HepG2 (cell line): ENCODE results near the gene B3GAT3. TPM values are rescaled to one million over a fixed set of nuclear protein-coding genes. Genes with fewer than 3 reads are reported as not detected.

Source experiments
- CHCHD3 ChIP-seq: sonication (generic); formaldehyde crosslinking; IDR thresholded peaks from 2 replicates; pipeline ENCODE4 v1.8.0; 2022; ENCODE audit warnings: mild to moderate bottlenecking, missing genetic modification reagents, moderate library complexity
- FOSL1 ChIP-seq: sonication (generic); formaldehyde crosslinking; IDR thresholded peaks from 2 replicates; pipeline ENCODE4 v1.9.0; 2021; ENCODE audit warnings: missing genetic modification reagents, borderline replicate concordance
- FOXK2 ChIP-seq: fragments of 450-650 bp; IDR thresholded peaks from 2 replicates; pipeline ENCODE4 v1.6.1; 2016
- FOXO1 ChIP-seq: sonication (generic); formaldehyde crosslinking; IDR thresholded peaks from 2 replicates; pipeline ENCODE4 v1.4.0; 2020; ENCODE audit warnings: missing genetic modification reagents
- HDAC2 ChIP-seq: sonication (generic); formaldehyde crosslinking; IDR thresholded peaks from 2 replicates; pipeline ENCODE4 v1.4.0; 2020; ENCODE audit warnings: missing genetic modification reagents
- HNF4G ChIP-seq, 2 experiments: sonication (generic) in 1 of 2; formaldehyde crosslinking in 1 of 2; IDR thresholded peaks; 2 replicates each; pipeline versions ENCODE4 v1.4.0 to v1.6.1; 2011 to 2020; ENCODE audit warnings: borderline replicate concordance in 2 of 2, low read depth in 2 of 2, mild to moderate bottlenecking in 2 of 2, low read length in 1 of 2, missing genetic modification reagents in 1 of 2, moderate library complexity in 1 of 2
- KAT8 ChIP-seq: IDR thresholded peaks from 2 replicates; pipeline ENCODE4 v1.6.1; 2016; ENCODE audit warnings: missing genetic modification reagents, missing compliant biosample characterization
- KDM3A ChIP-seq: IDR thresholded peaks from 2 replicates; pipeline ENCODE4 v1.6.1; 2018; ENCODE audit warnings: low read depth, missing compliant biosample characterization
- KLF11 ChIP-seq: IDR thresholded peaks from 2 replicates; pipeline ENCODE4 v1.6.1; 2016; ENCODE audit warnings: missing compliant biosample characterization
- PITX1 ChIP-seq: sonication (generic); formaldehyde crosslinking; IDR thresholded peaks from 2 replicates; pipeline ENCODE4 v1.5.1; 2020; ENCODE audit warnings: mild to moderate bottlenecking, missing genetic modification reagents
- SRY ChIP-seq: sonication (generic); formaldehyde crosslinking; IDR thresholded peaks from 2 replicates; pipeline ENCODE4 v1.8.0; 2022; ENCODE audit warnings: mild to moderate bottlenecking, missing genetic modification reagents
- WIZ ChIP-seq: sonication (generic); formaldehyde crosslinking; IDR thresholded peaks from 2 replicates; pipeline ENCODE4 v1.5.1; 2020; ENCODE audit warnings: mild to moderate bottlenecking, missing genetic modification reagents
- ZFP37 ChIP-seq: sonication (generic); formaldehyde crosslinking; IDR thresholded peaks from 2 replicates; pipeline ENCODE4 v1.4.0; 2020; ENCODE audit warnings: missing genetic modification reagents, borderline replicate concordance
- ZFP62 ChIP-seq: sonication (generic); formaldehyde crosslinking; IDR thresholded peaks from 2 replicates; pipeline ENCODE4 v1.4.0; 2020; ENCODE audit warnings: missing genetic modification reagents
- ZNF138 ChIP-seq: sonication (generic); formaldehyde crosslinking; IDR thresholded peaks from 2 replicates; pipeline ENCODE4 v1.5.0; 2020; ENCODE audit warnings: mild to moderate bottlenecking, low read depth, missing genetic modification reagents
- ZNF160 ChIP-seq: sonication (generic); formaldehyde crosslinking; IDR thresholded peaks from 2 replicates; pipeline ENCODE4 v1.8.0; 2022; ENCODE audit warnings: mild to moderate bottlenecking, inconsistent platforms, missing genetic modification reagents
- ZNF577 ChIP-seq: sonication (generic); formaldehyde crosslinking; IDR thresholded peaks from 2 replicates; pipeline ENCODE4 v1.4.0; 2020; ENCODE audit warnings: mild to moderate bottlenecking, low read depth, missing genetic modification reagents, borderline replicate concordance
- polyA plus RNA-seq, 8 experiments: library from polyadenylated mRNA; depleted of rRNA in 3 of 8; stranded (reverse) in 7 of 8; unstranded in 1 of 8; fragments of >200 nt; fragmentation: Illumina TruSeq in 4 of 8; extraction: Trizol in 4 of 8; gene quantifications; 2 replicates each; pipeline versions ENCODE4 v1.2.1 to v1.2.3, GENCODE V29; 2011 to 2016; ENCODE audit warnings: low read depth in 4 of 8, missing spikeins in 1 of 8, mixed read lengths in 1 of 8; ENCODE audit not compliant: insufficient read depth in 1 of 8
- total RNA-seq, 5 experiments: library from RNA; depleted of rRNA; stranded (reverse); fragments of >200 nt; fragmentation: Illumina TruSeq; extraction: Trizol; gene quantifications; 2 replicates each; pipeline ENCODE4 v1.2.3, GENCODE V29; 2016; ENCODE audit warnings: low read depth in 1 of 5
- TF ChIP-seq, protein P1 (sequence below): sonication (generic); formaldehyde crosslinking; IDR thresholded peaks from 2 replicates; pipeline ENCODE4 v1.5.1; 2020; ENCODE audit warnings: mild to moderate bottlenecking, missing genetic modification reagents, moderate library complexity
- TF ChIP-seq, protein P2 (sequence below): sonication (generic); formaldehyde crosslinking; IDR thresholded peaks from 2 replicates; pipeline ENCODE4 v1.8.0; 2023; ENCODE audit warnings: mild to moderate bottlenecking, missing genetic modification reagents
- TF ChIP-seq, protein P3 (sequence below): sonication (generic); formaldehyde crosslinking; IDR thresholded peaks from 2 replicates; pipeline ENCODE4 v1.5.0; 2020; ENCODE audit warnings: mild to moderate bottlenecking, missing genetic modification reagents
- TF ChIP-seq, protein P4 (sequence below): sonication (generic); formaldehyde crosslinking; IDR thresholded peaks from 2 replicates; pipeline ENCODE4 v1.5.0; 2020; ENCODE audit warnings: mild to moderate bottlenecking, missing genetic modification reagents
- TF ChIP-seq, protein P5 (sequence below): IDR thresholded peaks from 2 replicates; pipeline ENCODE4 v1.6.1; 2016; ENCODE audit warnings: low read depth, control low read depth

Gene B3GAT3
- total and polyA plus RNA-seq, 2 of the 13 experiments (the other 11 are each of a cell fraction or from before 2014, with no cell fraction given), result 21.3 to 26.1 TPM

DNA sequence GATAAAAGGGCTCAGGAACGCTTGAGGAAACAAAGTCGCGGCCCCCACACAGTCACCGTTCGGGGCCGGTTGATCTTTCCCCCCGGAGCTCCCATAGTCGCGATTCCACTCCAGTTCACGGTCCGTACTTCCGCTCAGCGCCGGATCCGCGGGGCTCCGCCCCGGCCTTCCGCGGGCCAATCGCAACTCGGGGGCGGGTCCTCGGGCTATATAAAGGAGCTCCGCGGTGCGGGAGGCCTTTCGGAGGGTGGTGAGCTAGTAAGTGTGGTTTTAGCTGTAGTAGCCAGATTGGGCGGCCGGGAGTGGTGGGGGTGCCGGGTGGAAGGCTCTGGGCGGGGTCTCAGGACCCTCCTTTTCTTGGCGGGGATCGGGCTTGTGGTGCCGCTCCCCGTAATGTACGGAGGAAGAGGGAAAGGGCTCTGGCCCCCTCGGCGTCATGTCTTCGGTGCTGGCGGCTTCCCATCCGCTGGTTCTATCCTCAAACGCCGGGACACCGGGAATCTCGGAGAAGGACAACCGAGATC, 43.4 kb upstream of the B3GAT3 start, which contains the start of the genes C11orf98 and CSKMT (continued):
- TF ChIP-seq HNF4G (IDR thresholded peaks at IDR 0.05; ENCODE audit: borderline replicate concordance, low read depth, low read length) (peak; percentile 28; the same call in 1 of the 2 replicates), HNF4G (CRISPR knock-in tag; IDR thresholded peaks at IDR 0.05; ENCODE audit: borderline replicate concordance, low read depth) (no peak), ZNF577 (CRISPR knock-in tag) (no peak), KDM3A (CRISPR knock-in tag) (0 out of 2 replicates have a peak, but pooled peaks have one; percentile 4), HDAC2 (CRISPR knock-in tag) (no peak; the same call in 1 of the 2 replicates), FOXO1 (CRISPR knock-in tag) (no peak; the same call in 1 of the 2 replicates), KLF11 (CRISPR knock-in tag) (no peak), PITX1 (CRISPR knock-in tag) (no peak; the same call in 1 of the 2 replicates), ZFP62 (CRISPR knock-in tag) (no peak), ZNF138 (CRISPR knock-in tag) (no peak), FOXK2 (no peak), CHCHD3 (no peak), SRY (CRISPR knock-in tag) (no peak; the same call in 1 of the 2 replicates), ZNF160 (CRISPR knock-in tag) (peak; percentile 29; the same call in 1 of the 2 replicates), ZFP37 (no peak), FOSL1 (CRISPR knock-in tag) (no peak), KAT8 (CRISPR knock-in tag) (peak; percentile 78), WIZ (CRISPR knock-in tag) (0 out of 2 replicates have a peak, but pooled peaks have one; percentile 10)
- TF ChIP-seq, protein P1, sequence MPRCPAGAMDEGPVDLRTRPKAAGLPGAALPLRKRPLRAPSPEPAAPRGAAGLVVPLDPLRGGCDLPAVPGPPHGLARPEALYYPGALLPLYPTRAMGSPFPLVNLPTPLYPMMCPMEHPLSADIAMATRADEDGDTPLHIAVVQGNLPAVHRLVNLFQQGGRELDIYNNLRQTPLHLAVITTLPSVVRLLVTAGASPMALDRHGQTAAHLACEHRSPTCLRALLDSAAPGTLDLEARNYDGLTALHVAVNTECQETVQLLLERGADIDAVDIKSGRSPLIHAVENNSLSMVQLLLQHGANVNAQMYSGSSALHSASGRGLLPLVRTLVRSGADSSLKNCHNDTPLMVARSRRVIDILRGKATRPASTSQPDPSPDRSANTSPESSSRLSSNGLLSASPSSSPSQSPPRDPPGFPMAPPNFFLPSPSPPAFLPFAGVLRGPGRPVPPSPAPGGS (CRISPR knock-in tag), result no peak
- TF ChIP-seq, protein P2, sequence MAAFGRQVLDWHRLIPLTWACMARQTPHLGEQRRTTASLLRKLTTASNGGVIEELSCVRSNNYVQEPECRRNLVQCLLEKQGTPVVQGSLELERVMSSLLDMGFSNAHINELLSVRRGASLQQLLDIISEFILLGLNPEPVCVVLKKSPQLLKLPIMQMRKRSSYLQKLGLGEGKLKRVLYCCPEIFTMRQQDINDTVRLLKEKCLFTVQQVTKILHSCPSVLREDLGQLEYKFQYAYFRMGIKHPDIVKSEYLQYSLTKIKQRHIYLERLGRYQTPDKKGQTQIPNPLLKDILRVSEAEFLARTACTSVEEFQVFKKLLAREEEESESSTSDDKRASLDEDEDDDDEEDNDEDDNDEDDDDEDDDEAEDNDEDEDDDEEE (CRISPR knock-in tag), result no peak
- TF ChIP-seq, protein P3, sequence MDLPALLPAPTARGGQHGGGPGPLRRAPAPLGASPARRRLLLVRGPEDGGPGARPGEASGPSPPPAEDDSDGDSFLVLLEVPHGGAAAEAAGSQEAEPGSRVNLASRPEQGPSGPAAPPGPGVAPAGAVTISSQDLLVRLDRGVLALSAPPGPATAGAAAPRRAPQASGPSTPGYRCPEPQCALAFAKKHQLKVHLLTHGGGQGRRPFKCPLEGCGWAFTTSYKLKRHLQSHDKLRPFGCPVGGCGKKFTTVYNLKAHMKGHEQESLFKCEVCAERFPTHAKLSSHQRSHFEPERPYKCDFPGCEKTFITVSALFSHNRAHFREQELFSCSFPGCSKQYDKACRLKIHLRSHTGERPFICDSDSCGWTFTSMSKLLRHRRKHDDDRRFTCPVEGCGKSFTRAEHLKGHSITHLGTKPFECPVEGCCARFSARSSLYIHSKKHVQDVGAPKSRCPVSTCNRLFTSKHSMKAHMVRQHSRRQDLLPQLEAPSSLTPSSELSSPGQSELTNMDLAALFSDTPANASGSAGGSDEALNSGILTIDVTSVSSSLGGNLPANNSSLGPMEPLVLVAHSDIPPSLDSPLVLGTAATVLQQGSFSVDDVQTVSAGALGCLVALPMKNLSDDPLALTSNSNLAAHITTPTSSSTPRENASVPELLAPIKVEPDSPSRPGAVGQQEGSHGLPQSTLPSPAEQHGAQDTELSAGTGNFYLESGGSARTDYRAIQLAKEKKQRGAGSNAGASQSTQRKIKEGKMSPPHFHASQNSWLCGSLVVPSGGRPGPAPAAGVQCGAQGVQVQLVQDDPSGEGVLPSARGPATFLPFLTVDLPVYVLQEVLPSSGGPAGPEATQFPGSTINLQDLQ (CRISPR knock-in tag), result no peak; the same call in 1 of the 2 replicates
- TF ChIP-seq, protein P4, sequence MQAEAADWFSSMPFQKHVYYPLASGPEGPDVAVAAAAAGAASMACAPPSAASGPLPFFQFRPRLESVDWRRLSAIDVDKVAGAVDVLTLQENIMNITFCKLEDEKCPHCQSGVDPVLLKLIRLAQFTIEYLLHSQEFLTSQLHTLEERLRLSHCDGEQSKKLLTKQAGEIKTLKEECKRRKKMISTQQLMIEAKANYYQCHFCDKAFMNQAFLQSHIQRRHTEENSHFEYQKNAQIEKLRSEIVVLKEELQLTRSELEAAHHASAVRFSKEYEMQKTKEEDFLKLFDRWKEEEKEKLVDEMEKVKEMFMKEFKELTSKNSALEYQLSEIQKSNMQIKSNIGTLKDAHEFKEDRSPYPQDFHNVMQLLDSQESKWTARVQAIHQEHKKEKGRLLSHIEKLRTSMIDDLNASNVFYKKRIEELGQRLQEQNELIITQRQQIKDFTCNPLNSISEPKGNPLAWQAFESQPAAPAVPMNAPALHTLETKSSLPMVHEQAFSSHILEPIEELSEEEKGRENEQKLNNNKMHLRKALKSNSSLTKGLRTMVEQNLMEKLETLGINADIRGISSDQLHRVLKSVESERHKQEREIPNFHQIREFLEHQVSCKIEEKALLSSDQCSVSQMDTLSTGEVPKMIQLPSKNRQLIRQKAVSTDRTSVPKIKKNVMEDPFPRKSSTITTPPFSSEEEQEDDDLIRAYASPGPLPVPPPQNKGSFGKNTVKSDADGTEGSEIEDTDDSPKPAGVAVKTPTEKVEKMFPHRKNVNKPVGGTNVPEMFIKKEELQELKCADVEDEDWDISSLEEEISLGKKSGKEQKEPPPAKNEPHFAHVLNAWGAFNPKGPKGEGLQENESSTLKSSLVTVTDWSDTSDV (CRISPR knock-in tag), result no peak
- TF ChIP-seq, protein P5, sequence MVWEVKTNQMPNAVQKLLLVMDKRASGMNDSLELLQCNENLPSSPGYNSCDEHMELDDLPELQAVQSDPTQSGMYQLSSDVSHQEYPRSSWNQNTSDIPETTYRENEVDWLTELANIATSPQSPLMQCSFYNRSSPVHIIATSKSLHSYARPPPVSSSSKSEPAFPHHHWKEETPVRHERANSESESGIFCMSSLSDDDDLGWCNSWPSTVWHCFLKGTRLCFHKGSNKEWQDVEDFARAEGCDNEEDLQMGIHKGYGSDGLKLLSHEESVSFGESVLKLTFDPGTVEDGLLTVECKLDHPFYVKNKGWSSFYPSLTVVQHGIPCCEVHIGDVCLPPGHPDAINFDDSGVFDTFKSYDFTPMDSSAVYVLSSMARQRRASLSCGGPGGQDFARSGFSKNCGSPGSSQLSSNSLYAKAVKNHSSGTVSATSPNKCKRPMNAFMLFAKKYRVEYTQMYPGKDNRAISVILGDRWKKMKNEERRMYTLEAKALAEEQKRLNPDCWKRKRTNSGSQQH (CRISPR knock-in tag), result no peak
